H9 (cell line): Measurements from ENCODE around the gene EML3. TPM values are rescaled to one million over a fixed set of nuclear protein-coding genes. Genes with fewer than 3 reads are reported as not detected.
A peak's percentile ranks its signal among the peaks of the same experiment; 100 is the strongest.

Experiments used
- DNase-seq: peaks from one replicate; pipeline ENCODE4 v3.0.0-alpha.2; 2017
- H2AFZ ChIP-seq: one replicate; pipeline ENCODE4 v1.6.1; 2013; ENCODE audit warnings: mild to moderate bottlenecking, low read length, control low read depth, moderate library complexity
- H2AK5ac ChIP-seq: 2 replicates; pipeline ENCODE4 v1.6.1; 2013; ENCODE audit warnings: low read length, control low read depth, mixed read lengths; ENCODE audit not compliant: insufficient read length
- H2BK120ac ChIP-seq: one replicate; pipeline ENCODE4 v1.6.1; 2013; ENCODE audit warnings: low read depth, mild to moderate bottlenecking, low read length, control low read depth, inconsistent platforms; ENCODE audit not compliant: poor library complexity, severe bottlenecking
- H2BK12ac ChIP-seq: 2 replicates; pipeline ENCODE4 v1.6.1; 2013; ENCODE audit warnings: low read length, control low read depth, mixed read lengths, low read depth; ENCODE audit not compliant: insufficient read length
- H2BK15ac ChIP-seq: 2 replicates; pipeline ENCODE4 v1.6.1; 2013; ENCODE audit warnings: low read depth, low read length, control low read depth
- H2BK20ac ChIP-seq: one replicate; pipeline ENCODE4 v1.6.1; 2013; ENCODE audit warnings: low read depth, mild to moderate bottlenecking, low read length, control low read depth, inconsistent platforms; ENCODE audit not compliant: poor library complexity, severe bottlenecking
- H2BK5ac ChIP-seq: 2 replicates; pipeline ENCODE4 v1.6.1; 2013; ENCODE audit warnings: low read length, control low read depth, mixed read lengths; ENCODE audit not compliant: insufficient read length
- H3K14ac ChIP-seq: 2 replicates; pipeline ENCODE4 v1.6.1; 2013; ENCODE audit warnings: low read length, control low read depth; ENCODE audit not compliant: insufficient read depth
- H3K18ac ChIP-seq: 2 replicates; pipeline ENCODE4 v1.6.1; 2013; ENCODE audit warnings: low read depth, mild to moderate bottlenecking, mixed read lengths, low read length, control low read depth; ENCODE audit not compliant: insufficient read length
- H3K23ac ChIP-seq: 2 replicates; pipeline ENCODE4 v1.6.1; 2013; ENCODE audit warnings: low read length, control low read depth, mixed read lengths, low read depth; ENCODE audit not compliant: insufficient read length
- H3K23me2 ChIP-seq: 2 replicates; pipeline ENCODE4 v1.6.1; 2013; ENCODE audit warnings: low read depth, mild to moderate bottlenecking, mixed read lengths, low read length, control low read depth; ENCODE audit not compliant: insufficient read length, poor library complexity, severe bottlenecking
- H3K27ac ChIP-seq: 2 replicates; pipeline ENCODE4 v1.5.1; 2013; ENCODE audit warnings: low read length, control low read depth, mixed read lengths, low read depth; ENCODE audit not compliant: insufficient read length
- H3K27me3 ChIP-seq: 2 replicates; pipeline ENCODE4 v1.6.1; 2013; ENCODE audit warnings: low read length, control low read depth, inconsistent platforms; ENCODE audit not compliant: insufficient read depth
- H3K4ac ChIP-seq: 2 replicates; pipeline ENCODE4 v1.6.1; 2013; ENCODE audit warnings: low read depth, mild to moderate bottlenecking, control low read depth, inconsistent platforms, low read length, moderate library complexity
- H3K4me1 ChIP-seq: 2 replicates; pipeline ENCODE4 v1.6.1; 2013; ENCODE audit warnings: low read length, control low read depth, inconsistent platforms; ENCODE audit not compliant: insufficient read depth
- H3K4me2 ChIP-seq: 2 replicates; pipeline ENCODE4 v1.6.1; 2013; ENCODE audit warnings: low read length, control low read depth, mixed read lengths; ENCODE audit not compliant: insufficient read length, insufficient read depth
- H3K56ac ChIP-seq: 2 replicates; pipeline ENCODE4 v1.6.1; 2013; ENCODE audit warnings: low read depth, mild to moderate bottlenecking, mixed read lengths, low read length, control low read depth; ENCODE audit not compliant: insufficient read length
- H3K79me1 ChIP-seq: 2 replicates; pipeline ENCODE4 v1.6.1; 2013; ENCODE audit warnings: low read depth, mild to moderate bottlenecking, moderate library complexity, low read length, control low read depth, inconsistent platforms; ENCODE audit not compliant: insufficient read depth, poor library complexity, severe bottlenecking
- H3K79me2 ChIP-seq: 2 replicates; pipeline ENCODE4 v1.6.1; 2013; ENCODE audit warnings: low read length, control low read depth, inconsistent platforms; ENCODE audit not compliant: insufficient read depth
- H3K9ac ChIP-seq: 2 replicates; pipeline ENCODE4 v1.6.1; 2013; ENCODE audit warnings: low read length, control low read depth, mixed read lengths; ENCODE audit not compliant: insufficient read length; ENCODE audit errors: extremely low read depth
- H3K9me3 ChIP-seq: one replicate; pipeline ENCODE4 v1.6.1; 2013; ENCODE audit warnings: low read depth, low read length, inconsistent platforms; ENCODE audit not compliant: control insufficient read depth
- H3T11ph ChIP-seq: one replicate; pipeline ENCODE4 v1.6.1; 2013; ENCODE audit warnings: mild to moderate bottlenecking, low read length, control low read depth, inconsistent platforms
- H4K20me1 ChIP-seq: one replicate; pipeline ENCODE4 v1.6.1; 2013; ENCODE audit not compliant: control insufficient read depth, insufficient read length, insufficient read depth
- H4K5ac ChIP-seq: 2 replicates; pipeline ENCODE4 v1.6.1; 2013; ENCODE audit warnings: low read depth, mild to moderate bottlenecking, mixed read lengths, low read length, control low read depth; ENCODE audit not compliant: insufficient read length
- H4K8ac ChIP-seq: replicated peaks from 2 replicates; pipeline ENCODE4 v1.6.1; 2013; ENCODE audit warnings: low read length, control low read depth, mixed read lengths, low read depth; ENCODE audit not compliant: insufficient read length
- H4K91ac ChIP-seq: 2 replicates; pipeline ENCODE4 v1.6.1; 2013; ENCODE audit warnings: low read depth, mild to moderate bottlenecking, moderate library complexity, mixed read lengths, low read length, control low read depth; ENCODE audit not compliant: insufficient read length
- H3K27ac Mint-ChIP-seq, 3 experiments: 2 replicates in 2 of 3; 3 replicates in 1 of 3; pipeline ENCODE4 v1.8.0; 2020 to 2021; ENCODE audit warnings: mixed read lengths in 3 of 3, mild to moderate bottlenecking in 1 of 3, moderate library complexity in 1 of 3
- H3K27me3 Mint-ChIP-seq: 2 replicates; pipeline ENCODE4 v1.8.0; 2021; ENCODE audit warnings: low read depth, mild to moderate bottlenecking, moderate library complexity, mixed read lengths
- H3K36me3 Mint-ChIP-seq, 3 experiments: 2 replicates in 2 of 3; 3 replicates in 1 of 3; pipeline ENCODE4 v1.8.0; 2020 to 2021; ENCODE audit warnings: low read depth in 3 of 3, mixed read lengths in 3 of 3; ENCODE audit not compliant: insufficient read depth in 1 of 3
- H3K4me1 Mint-ChIP-seq, 2 experiments: 2 replicates each; pipeline ENCODE4 v1.8.0; 2020; ENCODE audit warnings: mixed read lengths in 2 of 2
- H3K4me3 Mint-ChIP-seq, 2 experiments: 2 replicates in 1 of 2; 3 replicates in 1 of 2; pipeline ENCODE4 v1.8.0; 2020 to 2021; ENCODE audit warnings: mild to moderate bottlenecking in 2 of 2, mixed read lengths in 2 of 2, moderate library complexity in 1 of 2
- H3K9me3 Mint-ChIP-seq, 2 experiments: 2 replicates in 1 of 2; 3 replicates in 1 of 2; pipeline ENCODE4 v1.8.0; 2020; ENCODE audit warnings: mild to moderate bottlenecking in 2 of 2, mixed read lengths in 2 of 2, moderate library complexity in 1 of 2
- WGBS: extraction: QIAGEN DNeasy Blood & Tissue Kit; methylation state at CpG from one replicate; pipeline ENCODE4 v1.1.7; 2013; ENCODE audit warnings: missing lambda C conversion rate, low lambda C conversion rate, mixed read lengths; ENCODE audit not compliant: insufficient read length; ENCODE audit errors: extremely low coverage; 5-methylcytosine and 5-hydroxymethylcytosine counted together
- total RNA-seq: library from RNA; stranded (reverse); gene quantifications from 2 replicates; pipeline ENCODE4 v1.2.1, GENCODE V29; 2021
- TF ChIP-seq, protein P1 (sequence below): fragments of 200-600 bp; sonication (generic); conservative IDR thresholded peaks from 3 replicates; pipeline ENCODE4 v1.8.0; 2021; ENCODE audit warnings: antibody characterized with exemption, mild to moderate bottlenecking

The EML3 gene
- total RNA-seq, 1 experiment from 2014 or later, result 35.3 TPM

DNA sequence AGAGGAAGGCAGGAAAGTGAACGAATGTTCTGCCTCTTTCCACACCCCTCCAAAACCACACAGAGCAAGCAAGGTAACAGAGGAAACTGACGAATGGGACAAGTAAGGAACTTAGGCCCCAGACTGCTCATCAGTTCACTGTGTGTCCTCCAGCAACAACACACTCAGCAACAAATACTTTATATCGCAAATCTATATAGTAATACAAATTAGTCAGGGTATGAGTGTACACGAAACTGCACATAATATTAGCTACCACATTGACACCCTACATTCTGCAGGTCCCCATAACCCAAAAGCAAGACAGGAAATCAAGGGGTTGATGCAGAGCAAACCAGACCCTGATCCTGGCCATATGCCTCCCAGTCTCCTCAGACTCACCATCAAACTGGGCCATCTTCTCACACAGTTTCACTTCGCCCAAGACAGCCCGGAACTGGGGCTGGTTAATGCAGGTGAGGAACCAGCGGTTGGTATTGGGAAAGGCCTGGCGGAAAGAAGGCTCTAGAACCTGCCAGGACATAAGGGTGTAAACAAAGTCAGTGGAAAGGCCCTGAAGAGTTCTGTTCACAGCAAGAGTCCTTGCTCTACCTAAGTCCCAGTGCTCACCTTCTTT, 45.4 kb downstream of the EML3 start:
- no peak overlapping the region for H3K27ac ChIP-seq
- no peak overlapping the region for H3K4me2 ChIP-seq
- no peak overlapping the region for H3K23ac ChIP-seq
- no peaks in the 10 kb centered on the region for H4K20me1 ChIP-seq
- no peak overlapping the region for H3K14ac ChIP-seq
- no peaks in the 10 kb centered on the region for H3K23me2 ChIP-seq
- H2AFZ ChIP-seq, result no peak overlapping the region
- H3K9me3 ChIP-seq, result no peaks in the 10 kb centered on the region
- H3K27ac Mint-ChIP-seq, result peak overlapping the region in 1 of 3 experiments; percentile 95; a peak in 2 of 7 replicates
- no peak overlapping the region for H2BK120ac ChIP-seq
- H3K4ac ChIP-seq, result no peak overlapping the region
- no CpG with 5 or more reads among the region's 8 CpGs for WGBS
- H3K79me1 ChIP-seq, result peaks cover 5% of the 10 kb centered on the region
- H3T11ph ChIP-seq, result no peak overlapping the region
- no peak overlapping the region for H2BK15ac ChIP-seq
- no peak for DNase-seq
- no peaks in the 10 kb centered on the region for H3K4me1 ChIP-seq
- peak overlapping the region in 1 of 2 experiments; percentile 16; a peak in 2 of 5 replicates for H3K4me3 Mint-ChIP-seq
- no peaks in the 10 kb centered on the region for H3K9me3 Mint-ChIP-seq
- H2BK12ac ChIP-seq, result no peak overlapping the region
- H2BK5ac ChIP-seq, result no peak overlapping the region
- no peak overlapping the region for H4K8ac ChIP-seq
- peaks cover 63 to 94% (median 83%) of the 10 kb centered on the region in 3 experiments for H3K36me3 Mint-ChIP-seq
- TF ChIP-seq, protein P1, sequence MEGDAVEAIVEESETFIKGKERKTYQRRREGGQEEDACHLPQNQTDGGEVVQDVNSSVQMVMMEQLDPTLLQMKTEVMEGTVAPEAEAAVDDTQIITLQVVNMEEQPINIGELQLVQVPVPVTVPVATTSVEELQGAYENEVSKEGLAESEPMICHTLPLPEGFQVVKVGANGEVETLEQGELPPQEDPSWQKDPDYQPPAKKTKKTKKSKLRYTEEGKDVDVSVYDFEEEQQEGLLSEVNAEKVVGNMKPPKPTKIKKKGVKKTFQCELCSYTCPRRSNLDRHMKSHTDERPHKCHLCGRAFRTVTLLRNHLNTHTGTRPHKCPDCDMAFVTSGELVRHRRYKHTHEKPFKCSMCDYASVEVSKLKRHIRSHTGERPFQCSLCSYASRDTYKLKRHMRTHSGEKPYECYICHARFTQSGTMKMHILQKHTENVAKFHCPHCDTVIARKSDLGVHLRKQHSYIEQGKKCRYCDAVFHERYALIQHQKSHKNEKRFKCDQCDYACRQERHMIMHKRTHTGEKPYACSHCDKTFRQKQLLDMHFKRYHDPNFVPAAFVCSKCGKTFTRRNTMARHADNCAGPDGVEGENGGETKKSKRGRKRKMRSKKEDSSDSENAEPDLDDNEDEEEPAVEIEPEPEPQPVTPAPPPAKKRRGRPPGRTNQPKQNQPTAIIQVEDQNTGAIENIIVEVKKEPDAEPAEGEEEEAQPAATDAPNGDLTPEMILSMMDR, result no peak
- peaks cover 3% of the 10 kb centered on the region; the same call in 1 of the 2 replicates for H3K79me2 ChIP-seq
- H2AK5ac ChIP-seq, result no peak overlapping the region
- no peaks in the 10 kb centered on the region for H3K27me3 ChIP-seq
- no peak overlapping the region for H3K56ac ChIP-seq
- no peak overlapping the region for H3K9ac ChIP-seq
- no peak overlapping the region for H4K5ac ChIP-seq
- no peaks in the 10 kb centered on the region for H3K27me3 Mint-ChIP-seq
- H3K4me1 Mint-ChIP-seq, result peaks cover 29 to 33% of the 10 kb centered on the region in 2 experiments
- H4K91ac ChIP-seq, result no peak overlapping the region
- no peak overlapping the region for H3K18ac ChIP-seq
- H2BK20ac ChIP-seq, result no peak overlapping the region
